ENCODE results near the gene USP49.

GRCh38 chr6:41840326-41840725, 54.8 kb downstream of the USP49 start:
- TF ChIP-seq, protein P1, sequence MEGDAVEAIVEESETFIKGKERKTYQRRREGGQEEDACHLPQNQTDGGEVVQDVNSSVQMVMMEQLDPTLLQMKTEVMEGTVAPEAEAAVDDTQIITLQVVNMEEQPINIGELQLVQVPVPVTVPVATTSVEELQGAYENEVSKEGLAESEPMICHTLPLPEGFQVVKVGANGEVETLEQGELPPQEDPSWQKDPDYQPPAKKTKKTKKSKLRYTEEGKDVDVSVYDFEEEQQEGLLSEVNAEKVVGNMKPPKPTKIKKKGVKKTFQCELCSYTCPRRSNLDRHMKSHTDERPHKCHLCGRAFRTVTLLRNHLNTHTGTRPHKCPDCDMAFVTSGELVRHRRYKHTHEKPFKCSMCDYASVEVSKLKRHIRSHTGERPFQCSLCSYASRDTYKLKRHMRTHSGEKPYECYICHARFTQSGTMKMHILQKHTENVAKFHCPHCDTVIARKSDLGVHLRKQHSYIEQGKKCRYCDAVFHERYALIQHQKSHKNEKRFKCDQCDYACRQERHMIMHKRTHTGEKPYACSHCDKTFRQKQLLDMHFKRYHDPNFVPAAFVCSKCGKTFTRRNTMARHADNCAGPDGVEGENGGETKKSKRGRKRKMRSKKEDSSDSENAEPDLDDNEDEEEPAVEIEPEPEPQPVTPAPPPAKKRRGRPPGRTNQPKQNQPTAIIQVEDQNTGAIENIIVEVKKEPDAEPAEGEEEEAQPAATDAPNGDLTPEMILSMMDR (IDR thresholded peaks at IDR 0.05; ENCODE audit: borderline replicate concordance, extremely low read depth, low read length, poor library complexity, severe bottlenecking) = no peak
- no peak for TF ChIP-seq EZH2 (IDR thresholded peaks at IDR 0.05; ENCODE audit: borderline replicate concordance, low read depth, low read length, severe bottlenecking)

Measured in DND-41 (cell line).